ENCODE measurements around the gene CD8B.
"Not testable (repeated sequence)": the region's sequence is repeated elsewhere in the genome, so short reads cannot be mapped to it uniquely, and the experiment has no call there.

The CD8B gene

DNA sequence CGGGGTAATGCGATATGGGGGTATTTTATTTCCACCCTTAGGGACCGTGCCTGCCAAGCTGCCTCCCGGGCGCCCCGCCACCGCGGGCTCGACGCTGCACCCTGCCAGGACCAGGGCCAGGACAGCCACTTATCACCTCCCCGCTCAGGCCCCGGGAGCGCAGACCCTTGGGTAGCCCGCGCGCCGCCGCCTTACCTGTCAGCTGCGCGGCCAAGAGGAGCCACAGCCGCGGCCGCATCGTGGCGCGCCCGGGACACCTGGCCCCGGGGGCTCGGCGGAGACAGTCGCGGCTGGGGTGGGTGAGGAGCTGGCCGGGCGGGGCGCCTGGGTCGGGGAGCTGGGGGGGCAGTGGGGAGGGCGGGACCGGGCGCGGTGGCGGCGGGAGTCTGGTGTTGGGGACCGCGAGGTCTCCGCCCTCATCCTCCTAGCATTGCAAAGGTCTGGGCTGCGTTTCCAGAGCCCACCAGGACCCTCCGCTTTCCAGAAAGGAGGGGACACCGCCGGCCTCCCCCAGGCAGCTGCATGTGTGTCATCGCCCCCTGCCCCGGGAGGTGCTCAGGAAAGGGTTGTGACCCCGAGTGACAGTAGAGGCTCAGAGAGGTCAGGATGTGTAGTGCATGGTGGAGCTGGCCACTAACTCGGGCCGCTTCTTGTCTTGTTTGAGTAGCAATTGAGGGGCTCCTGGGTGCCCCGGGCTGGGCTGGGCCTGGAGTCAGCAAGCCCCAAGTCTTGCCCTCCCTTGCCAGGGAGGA lies at the start of gene CD8B:
Gene CD8B (minus strand): TSS at position 259 of the 752 bp plus-strand sequence. CDS start 21 bp downstream, at position 238.
- DNase-seq (ENCODE audit: low read depth): not testable (repeated sequence)

DNA sequence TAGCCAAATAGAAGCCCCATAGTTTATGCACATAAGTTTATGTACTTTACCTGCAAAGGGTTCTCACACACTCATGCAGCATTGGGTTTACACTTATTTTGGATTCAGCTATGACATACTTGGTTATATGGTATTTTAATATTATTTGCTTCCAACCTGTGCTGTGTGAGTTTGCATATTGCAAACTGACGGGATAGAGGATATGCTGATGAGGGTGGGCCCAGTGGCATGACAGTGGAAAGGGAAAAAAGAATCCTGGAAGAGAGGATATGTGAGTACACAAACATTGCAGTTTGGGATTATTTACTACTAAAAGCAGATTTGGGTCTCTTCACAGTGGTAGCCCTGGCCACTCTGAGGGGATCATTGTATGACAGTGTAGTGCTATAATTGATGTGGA lies 44.2 kb upstream of the CD8B start:
- DNase-seq (ENCODE audit: low read depth): not testable (repeated sequence)

DNA sequence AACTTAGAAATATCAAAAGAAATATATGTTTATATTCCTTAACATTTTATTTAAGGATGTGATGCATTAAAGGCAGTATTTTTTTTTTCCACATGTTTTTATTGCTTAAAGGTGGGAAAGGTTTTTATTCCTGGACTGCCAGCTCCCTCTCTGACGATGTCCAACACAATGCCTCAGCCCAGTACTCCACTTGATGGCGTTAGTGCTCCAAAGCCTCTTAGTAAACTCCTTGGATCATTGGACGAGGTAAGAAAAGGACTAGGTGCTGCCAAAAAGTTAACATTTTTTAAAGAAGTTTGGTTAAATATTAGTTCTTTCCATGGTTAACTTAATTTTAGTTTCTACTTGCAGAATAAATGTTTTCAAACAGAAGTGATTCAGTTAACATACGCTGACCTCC lies 39.0 kb upstream of the CD8B start:
- DNase-seq (ENCODE audit: low read depth): not testable (repeated sequence)

- not testable (repeated sequence) for DNase-seq (ENCODE audit: low read depth)
These were observed 24.3 kb upstream of the CD8B start for GRCh38 chr2:86886026-86886425.

- not testable (repeated sequence) for DNase-seq (ENCODE audit: low read depth)
These were observed 21.2 kb upstream of the CD8B start for GRCh38 chr2:86882865-86883264.

GRCh38 chr2:86882118-86882665 lies 20.5 kb upstream of the CD8B start:
- DNase-seq (ENCODE audit: low read depth): not testable (repeated sequence)

GRCh38 chr2:86878986-86879385 lies 17.3 kb upstream of the CD8B start:
- not testable (repeated sequence) for DNase-seq (ENCODE audit: low read depth)

DNA sequence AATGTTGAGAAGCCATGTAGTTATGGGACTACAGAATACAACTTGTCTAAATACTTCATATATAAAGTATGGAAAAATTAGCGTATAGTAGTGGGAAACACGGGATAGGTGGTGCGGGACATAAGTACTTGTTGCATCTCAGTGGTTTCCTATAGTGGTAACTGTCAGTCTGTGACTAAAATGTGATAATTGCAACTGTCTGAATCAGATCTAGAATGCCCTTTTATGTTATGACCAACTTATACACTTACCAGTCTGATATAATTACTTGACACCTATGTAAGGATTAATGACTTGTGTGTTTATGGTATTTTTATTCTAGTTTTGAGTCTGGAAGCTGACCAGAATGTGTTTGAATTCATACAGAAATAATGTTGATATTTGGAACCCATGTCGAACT lies 9.3 kb upstream of the CD8B start:
- not testable (repeated sequence) for DNase-seq (ENCODE audit: low read depth)

- not testable (repeated sequence) for DNase-seq (ENCODE audit: low read depth)
These were observed 7.3 kb upstream of the CD8B start for GRCh38 chr2:86868895-86869468.

- not testable (repeated sequence) for DNase-seq (ENCODE audit: low read depth)
These were observed 656 bp upstream of the CD8B start for GRCh38 chr2:86862380-86862703.

GRCh38 chr2:86861175-86861574 lies 511 bp downstream of the CD8B start:
- not testable (repeated sequence) for DNase-seq (ENCODE audit: low read depth)

DNA sequence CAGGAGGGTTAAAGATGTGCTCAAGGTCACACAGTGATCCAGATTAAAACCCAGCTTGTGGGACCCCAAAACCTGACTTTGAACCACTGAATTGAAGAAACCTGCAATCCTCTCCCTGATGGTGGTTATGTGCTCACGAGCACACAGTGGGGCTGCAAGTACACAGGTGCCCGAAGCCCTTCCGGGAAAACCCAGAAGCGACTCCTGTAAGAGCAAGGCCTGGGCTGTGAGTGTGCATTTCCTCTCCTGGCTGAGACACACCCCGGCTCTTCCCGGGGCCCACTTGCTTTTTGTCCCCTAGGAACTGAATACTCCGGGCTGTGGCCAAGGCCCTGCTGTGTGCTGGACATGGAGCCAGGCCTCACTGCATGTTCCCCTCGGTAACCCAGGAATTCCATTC lies 1.1 kb downstream of the CD8B start:
- not testable (repeated sequence) for DNase-seq (ENCODE audit: low read depth)

DNA sequence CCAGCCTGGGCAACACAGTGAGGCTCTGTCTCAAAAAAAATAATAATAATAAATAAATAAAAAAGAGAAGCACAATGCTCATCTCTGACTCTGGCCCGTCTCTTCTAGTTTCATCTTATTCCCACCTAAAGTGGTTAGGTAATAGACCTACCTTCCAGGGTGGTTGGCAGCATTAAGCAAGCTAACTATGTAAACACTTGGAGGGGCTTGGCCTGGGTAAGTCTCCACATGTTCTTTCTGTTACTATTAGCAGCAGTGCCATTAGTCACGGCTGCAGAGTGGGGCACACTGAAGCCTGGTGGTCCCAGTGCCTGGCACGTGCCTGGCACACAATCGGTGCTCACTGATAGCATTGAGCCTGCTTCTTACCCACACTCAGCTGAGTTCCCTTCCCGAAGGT lies 4.0 kb downstream of the CD8B start:
- not testable (repeated sequence) for DNase-seq (ENCODE audit: low read depth)

DNA sequence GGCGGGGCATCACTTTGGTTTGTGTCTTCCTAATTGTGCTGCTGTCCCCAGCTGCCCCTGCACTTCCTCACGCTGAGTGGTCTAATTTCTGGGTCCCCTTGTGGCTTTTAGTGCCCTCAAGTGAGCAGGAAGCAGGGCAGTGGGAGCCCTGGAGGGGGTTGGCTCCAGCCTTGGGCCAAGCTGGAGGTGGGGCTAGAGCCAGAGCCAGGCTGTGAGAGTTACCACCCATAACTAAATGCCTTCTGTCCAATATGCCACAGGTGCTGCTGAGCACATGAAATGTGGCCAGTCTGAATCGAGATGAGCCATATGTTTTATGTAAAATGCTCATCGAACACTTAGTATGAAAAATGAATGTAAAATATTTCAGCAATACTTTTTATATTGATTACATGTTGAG lies 5.2 kb downstream of the CD8B start:
- DNase-seq (ENCODE audit: low read depth): not testable (repeated sequence)

- not testable (repeated sequence) for DNase-seq (ENCODE audit: low read depth)
These were observed 5.7 kb downstream of the CD8B start for GRCh38 chr2:86855981-86856380.

DNA sequence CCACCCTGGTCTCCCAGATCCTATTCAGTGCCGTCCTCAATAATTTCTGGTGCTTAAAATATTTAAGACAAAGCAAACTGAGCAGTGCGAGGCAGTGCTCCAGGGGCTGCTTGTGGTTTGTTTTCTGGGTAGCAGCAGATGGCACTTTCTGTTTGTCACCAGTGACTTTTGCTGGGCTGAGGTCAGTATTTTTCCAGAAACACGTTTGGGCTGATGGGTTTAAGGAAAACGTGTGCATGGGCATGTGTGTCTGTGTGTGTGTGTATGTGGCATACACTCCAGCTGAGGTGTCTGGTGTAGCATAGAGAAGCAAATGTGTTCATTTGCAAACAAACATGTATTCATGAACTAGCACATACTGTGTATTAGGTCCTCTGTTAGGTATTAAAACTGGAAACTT lies 10.1 kb downstream of the CD8B start:
- not testable (repeated sequence) for DNase-seq (ENCODE audit: low read depth)

DNA sequence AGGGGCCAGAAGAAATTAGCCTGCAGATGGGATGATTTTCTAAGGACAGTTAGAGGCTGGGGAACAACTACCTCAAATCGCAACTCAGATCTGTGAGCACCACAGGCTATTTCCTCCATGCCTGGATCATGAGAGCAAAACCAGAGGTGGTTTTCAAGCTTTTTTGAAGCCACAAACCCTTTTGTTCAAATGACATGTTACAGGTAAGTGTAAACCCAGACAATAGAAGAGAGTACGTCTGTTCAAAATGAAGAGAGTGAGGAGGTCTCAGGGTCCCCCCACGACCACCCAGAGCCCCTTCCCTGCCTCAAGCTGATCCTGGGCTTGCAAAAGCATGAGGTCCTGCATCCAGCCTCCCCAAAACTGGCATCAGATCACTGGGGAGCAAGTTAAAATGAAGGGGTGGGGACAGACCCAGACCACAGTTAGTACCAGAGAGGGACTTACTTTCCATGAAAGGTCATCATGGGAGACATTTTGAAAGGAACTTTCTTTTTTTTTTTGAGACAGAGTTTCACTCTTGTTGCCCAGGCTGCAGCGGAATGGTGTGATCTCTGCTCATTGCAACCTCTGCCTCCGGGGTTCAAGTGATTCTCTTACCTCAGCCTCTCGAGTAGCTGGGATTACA lies 19.0 kb downstream of the CD8B start:
- not testable (repeated sequence) for DNase-seq (ENCODE audit: low read depth)

- DNase-seq (ENCODE audit: low read depth): not testable (repeated sequence)
These were observed 20.4 kb downstream of the CD8B start for GRCh38 chr2:86841330-86841729.

DNA sequence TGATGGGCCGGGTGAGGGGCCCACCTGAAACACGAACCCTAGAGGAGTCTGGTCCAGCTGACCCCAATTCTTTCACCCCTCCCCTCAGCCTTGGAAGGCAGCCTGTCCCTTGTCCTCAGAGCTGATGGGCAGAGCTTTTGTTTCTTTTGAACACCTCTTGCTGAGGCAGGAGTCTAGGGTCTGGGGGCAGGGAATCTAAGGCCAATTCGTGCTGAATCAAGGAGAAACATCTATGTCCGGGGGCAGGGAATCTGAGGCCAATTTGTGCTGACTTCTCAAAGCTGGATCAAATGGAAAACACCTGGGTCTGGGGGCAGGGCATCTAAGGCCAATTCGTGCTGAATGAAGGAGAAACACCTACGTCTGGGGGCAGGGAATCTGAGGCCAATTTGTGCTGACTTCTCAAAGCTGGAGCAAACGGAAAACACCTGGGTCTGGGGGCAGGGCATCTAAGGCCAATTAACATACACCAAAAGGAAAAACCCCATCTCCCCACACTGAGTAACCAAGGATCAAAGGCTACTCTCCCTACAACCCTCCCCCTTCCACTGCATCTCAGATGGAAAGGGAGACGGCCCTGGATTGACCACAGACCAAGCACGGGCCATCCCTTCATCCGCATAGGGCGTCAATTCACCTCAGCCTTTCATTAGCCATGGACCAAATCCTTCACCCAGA lies 21.7 kb downstream of the CD8B start:
- not testable (repeated sequence) for DNase-seq (ENCODE audit: low read depth)

- DNase-seq (ENCODE audit: low read depth): not testable (repeated sequence)
These were observed 22.2 kb downstream of the CD8B start for GRCh38 chr2:86839455-86839854.

GRCh38 chr2:86837714-86838113 lies 24.0 kb downstream of the CD8B start:
- DNase-seq (ENCODE audit: low read depth): not testable (repeated sequence)
